ENCODE results near the gene CBARP. TPM values are rescaled to one million over a fixed set of nuclear protein-coding genes. Genes with fewer than 3 reads are reported as not detected.

Gene CBARP
- total RNA-seq, 1 donor from 2014 or later: 5.3 TPM

DNA sequence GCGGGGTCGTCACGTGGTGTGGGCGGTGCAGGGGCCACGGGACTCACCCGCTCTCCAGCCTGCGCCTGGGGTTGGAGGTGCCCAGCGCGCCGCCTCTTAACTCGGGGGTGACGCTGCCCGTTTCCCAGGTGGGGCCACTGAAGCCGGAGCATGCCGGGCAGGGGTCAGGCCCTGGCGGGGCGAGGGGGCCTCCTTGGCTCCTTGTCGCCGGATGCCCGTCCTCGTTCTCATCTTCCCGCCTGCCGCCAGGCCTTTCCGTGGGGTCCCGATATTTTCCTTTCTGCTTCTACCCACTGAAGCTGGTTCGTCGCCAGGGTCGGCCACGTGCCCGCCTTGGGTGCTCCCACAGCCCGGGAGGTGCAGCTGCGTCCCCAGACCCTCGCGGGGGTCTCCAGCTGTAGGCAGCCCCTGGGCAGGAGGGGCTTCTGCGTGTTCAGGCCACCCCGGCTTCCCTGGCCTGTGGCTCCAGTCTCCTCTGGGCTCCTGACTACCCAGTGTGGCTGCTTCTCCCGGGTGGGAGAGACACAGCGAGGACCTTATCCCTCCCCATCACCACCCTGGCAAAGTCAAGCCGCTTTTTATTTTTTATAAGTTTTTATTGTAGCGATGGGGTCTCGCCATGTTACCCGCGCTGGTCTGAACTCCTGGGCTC is 38.3 kb upstream of the CBARP start:
- FAIRE-seq: no peak
- no peak for DNase-seq (ENCODE audit: low spot score in 2 of 2)

DNA sequence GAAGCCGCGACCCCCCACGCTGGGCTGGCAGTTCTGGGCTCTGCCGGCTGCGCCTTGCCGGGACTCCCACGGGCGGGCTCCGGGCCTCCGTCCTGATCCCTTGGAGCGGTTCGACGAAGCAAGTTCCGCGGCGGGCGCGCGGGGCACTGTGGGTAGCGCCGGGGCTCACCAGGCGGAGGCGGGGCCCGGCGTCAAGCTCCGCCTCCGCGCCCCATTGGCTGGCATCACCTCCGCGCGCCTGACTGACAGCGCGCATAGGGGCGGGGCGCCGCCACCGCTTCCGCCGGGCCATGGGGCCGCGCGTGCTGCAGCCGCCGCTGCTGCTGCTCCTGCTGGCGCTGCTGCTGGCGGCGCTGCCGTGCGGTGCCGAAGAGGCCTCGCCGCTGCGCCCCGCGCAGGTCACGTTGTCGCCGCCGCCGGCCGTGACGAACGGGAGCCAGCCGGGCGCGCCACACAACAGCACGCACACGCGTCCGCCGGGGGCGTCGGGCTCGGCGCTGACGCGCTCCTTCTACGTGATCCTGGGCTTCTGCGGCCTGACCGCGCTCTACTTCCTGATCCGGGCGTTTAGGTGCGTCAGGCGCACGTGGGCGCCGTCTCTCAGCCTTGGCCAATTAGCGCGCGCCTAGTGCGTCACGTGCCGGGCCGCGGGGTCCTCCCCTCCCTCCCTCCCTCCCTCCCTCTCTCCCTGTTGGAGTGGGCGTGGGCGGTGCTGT is 37.6 kb upstream of the CBARP start, which contains the start of gene FAM174C:
Gene FAM174C (plus strand): TSS at position 271 of the 716 bp plus-strand sequence. CDS start 20 bp downstream, at position 291.
- DNase-seq (ENCODE audit: low spot score in 2 of 2): peak; percentile 97 to 99
- no peak for FAIRE-seq

DNA sequence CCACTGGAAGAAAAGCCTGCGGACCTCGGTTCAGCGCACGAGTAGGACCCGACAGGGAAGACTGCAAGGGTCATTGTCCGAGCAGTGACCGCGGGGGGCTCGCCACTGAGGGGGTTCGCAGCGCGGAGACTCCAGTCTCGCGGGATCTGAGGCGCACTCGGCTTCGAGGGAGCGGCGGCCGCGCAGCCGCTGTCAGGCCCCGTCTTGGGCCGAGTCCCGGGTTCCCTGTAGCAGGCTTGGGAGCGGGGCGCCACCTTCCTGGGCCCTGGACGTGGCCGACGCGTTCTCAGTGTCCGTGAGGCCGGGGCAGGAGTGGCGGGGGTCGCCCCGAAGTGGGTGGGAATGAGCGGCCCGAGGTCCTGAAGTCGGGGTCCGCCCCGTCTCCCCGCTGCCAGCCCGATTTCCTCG is 37.1 kb upstream of the CBARP start:
- FAIRE-seq: no peak

DNA sequence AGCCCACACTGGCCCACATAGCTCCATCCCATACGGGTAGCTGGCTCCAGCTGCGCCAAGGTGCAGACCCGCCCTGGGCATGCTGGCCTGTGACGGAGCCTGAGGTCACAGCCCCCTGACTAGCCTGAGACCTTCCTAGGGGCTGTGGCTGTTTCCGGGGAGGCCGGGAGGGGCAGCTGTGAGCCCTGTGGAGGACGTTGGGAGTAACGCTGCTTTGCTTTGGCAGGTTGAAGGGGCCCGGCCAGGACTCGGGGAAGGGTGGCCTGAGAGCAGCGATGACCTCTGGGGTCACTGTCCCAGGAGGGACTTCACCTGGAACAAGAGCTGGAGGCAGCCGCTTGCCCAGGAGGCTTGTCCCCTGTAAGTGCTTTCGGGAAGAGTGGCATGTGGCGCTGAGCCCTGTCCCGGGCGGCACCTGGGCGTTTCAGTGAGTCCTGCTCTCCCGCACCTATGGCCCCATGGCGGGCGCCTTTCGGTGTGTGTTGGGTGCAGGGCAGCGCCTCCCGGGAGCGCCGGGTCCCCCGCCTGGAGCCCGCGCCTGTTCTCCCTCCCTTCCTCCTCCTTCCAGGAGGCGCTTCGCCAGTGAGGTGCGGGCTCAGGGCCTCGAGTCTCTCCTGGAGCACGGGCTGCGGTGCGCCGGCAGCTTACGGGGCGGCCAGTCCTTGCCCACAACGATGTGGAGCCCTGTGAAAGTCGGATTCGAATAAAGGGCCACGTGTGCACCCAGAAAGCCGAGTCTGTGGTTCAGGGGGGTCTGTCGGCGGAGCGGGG is 36.5 kb upstream of the CBARP start:
- no peak for DNase-seq (ENCODE audit: low spot score in 2 of 2)
- FAIRE-seq: no peak

More for the DNA sequence above, 37.1 kb upstream of the CBARP start:
- no peak for DNase-seq (ENCODE audit: low spot score in 2 of 2)

DNA sequence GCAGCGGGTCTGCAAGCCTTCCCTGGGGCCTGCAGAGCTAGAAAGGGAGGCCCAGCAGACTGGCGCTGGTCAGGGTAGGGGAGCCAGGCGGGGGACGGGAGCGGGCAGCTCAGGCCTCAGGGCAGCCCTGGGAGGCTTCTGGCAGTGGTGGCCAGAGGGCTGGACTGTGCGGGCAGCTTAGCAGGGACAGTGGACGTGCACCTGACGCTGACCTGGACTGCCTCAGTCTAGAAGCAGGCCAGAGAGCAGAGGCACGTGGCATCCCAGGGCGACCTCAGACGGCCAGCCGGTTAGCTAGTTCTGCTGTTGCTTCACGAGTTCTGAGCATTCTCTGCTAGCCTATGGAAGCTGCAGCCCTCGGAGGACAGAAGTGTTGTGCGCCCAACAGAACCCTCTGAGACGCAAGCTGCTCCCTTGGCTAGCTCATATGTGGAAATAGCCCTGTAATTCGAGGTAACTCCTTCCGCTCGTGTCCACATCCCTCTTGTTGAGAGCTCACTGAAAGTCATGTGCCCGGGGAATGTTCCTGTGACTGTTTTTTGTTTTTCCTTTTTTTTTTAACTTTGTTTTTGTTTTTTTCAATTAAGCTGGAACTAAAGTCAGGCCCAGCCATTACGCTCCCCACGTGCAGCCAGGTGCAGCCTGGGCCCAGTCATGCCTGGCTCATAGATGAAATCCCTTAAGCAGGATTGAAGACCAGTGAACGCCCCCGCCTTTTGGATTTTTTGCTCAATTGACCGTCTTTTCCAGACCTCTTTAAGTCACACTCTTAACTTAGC is 35.6 kb upstream of the CBARP start:
- FAIRE-seq (no peak), DNase-seq (ENCODE audit: low spot score in 2 of 2) (no peak)

DNA sequence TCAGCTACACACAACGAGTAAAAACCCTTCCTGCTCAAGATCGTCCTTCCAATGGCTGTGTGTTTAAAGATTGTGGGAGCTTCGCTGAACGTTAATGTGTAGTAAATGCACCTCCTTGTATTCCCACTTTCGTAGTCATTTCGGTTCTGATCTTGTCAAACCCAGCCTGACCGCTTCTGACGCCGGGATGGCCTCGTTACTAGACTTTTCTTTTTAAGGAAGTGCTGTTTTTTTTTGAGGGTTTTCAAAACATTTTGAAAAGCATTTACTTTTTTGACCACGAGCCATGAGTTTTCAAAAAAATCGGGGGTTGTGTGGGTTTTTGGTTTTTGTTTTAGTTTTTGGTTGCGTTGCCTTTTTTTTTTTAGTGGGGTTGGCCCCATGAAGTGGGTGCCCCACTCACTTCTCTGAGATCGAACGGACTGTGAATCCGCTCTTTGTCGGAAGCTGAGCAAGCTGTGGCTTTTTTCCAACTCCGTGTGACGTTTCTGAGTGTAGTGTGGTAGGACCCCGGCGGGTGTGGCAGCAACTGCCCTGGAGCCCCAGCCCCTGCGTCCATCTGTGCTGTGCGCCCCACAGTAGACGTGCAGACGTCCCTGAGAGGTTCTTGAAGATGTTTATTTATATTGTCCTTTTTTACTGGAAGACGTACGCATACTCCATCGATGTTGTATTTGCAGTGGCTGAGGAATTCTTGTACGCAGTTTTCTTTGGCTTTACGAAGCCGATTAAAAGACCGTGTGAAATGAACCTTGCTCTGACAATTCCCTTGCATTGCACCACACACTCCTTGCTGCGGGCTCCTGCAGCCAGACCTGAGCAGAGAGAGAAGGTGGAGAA is 34.8 kb upstream of the CBARP start:
- no peak for FAIRE-seq

DNA sequence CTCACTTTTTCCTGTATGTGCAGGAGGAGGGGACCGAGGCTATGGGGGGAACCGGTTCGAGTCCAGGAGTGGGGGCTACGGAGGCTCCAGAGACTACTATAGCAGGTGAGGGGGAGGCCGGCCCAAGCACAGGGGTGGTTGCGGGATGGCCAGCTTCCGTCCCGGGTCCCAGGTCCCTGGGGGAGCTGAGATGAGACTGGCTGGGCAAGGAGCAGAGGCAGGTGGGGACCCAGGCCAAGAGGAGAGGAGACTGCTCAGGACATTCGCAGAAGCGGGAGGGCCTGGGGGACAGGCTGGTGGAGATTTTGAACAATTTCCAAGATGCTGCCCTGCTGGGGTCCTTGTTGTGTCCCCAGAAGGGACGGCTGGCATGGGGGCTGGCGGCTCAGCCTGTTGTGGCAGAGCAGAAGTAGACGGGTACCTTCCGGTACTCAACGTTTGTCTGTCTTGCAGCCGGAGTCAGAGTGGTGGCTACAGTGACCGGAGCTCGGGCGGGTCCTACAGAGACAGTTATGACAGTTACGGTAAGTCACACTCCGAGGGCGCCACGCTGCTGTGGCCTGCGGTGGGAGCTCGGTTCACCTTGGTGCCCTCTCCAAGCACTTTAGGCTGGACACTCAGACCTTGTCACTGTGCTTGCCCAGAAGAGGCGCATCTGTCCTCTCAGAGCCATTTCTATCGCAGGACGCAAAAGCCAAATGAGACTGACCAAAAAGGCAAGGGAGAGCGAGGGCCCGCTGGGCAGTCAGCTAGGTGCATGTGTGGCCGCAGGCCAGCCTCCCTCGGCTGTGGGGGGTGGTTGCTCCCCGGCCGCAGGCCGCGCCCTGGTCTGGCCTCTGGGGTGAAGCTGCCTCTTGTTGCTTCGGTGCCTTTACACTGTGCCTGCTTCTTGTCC is 34.0 kb upstream of the CBARP start:
- no peak for FAIRE-seq
- DNase-seq (ENCODE audit: low spot score in 2 of 2): no peak

More for the DNA sequence above, 34.8 kb upstream of the CBARP start:
- DNase-seq (ENCODE audit: low spot score in 2 of 2): no peak

DNA sequence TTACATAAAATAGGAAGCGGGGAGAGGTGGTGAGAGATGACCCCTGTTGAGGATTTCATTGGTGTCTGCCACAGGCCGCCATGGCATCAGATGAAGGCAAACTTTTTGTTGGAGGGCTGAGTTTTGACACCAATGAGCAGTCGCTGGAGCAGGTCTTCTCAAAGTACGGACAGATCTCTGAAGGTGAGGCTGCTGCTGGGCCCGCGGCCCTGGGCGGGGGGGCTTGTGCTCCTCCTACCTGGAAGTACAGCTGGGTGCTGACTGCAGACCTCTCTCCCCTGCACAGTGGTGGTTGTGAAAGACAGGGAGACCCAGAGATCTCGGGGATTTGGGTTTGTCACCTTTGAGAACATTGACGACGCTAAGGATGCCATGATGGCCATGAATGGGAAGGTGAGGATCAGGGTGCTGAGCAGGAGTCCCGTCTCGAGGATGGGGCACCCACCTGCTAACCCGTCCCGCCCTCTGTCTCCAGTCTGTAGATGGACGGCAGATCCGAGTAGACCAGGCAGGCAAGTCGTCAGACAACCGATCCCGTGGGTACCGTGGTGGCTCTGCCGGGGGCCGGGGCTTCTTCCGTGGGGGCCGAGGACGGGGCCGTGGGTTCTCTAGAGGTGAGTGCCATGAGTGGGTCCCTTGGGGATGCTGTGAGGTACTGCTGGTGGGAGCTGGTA is 33.2 kb upstream of the CBARP start:
- FAIRE-seq: no peak
- no peak for DNase-seq (ENCODE audit: low spot score in 2 of 2)

DNA sequence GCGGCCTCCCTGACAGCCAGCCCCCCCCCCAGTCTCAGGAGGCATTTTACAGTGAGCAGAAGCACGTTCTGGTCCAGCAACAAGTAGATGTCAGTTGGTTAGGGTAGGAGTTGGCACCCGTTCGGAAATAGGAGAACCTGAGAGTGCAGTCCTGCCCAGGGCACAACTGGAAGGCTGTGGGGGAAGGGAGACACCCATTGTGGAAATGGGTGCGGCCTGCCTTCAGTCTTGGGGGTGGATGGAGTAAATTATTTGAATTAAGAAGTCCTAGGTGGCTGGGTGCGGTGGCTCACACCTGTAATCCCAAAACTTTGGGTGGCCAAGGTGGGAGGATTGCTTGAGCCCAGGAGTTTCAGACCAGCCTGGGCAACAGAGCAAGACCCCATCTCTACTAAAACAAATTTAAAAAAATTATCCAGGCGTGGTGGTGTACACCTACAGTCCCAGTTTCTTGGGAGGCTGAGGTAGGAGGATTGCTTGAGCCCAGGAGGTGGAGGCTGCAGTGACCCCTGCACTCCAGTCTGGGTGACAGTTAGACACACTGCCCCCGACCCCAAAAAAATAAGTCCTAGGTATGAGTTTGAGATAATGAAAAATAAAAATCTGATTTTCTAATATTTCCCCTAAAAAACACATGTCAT is 32.5 kb upstream of the CBARP start:
- no peak for FAIRE-seq
- DNase-seq (ENCODE audit: low spot score in 2 of 2): no peak

DNA sequence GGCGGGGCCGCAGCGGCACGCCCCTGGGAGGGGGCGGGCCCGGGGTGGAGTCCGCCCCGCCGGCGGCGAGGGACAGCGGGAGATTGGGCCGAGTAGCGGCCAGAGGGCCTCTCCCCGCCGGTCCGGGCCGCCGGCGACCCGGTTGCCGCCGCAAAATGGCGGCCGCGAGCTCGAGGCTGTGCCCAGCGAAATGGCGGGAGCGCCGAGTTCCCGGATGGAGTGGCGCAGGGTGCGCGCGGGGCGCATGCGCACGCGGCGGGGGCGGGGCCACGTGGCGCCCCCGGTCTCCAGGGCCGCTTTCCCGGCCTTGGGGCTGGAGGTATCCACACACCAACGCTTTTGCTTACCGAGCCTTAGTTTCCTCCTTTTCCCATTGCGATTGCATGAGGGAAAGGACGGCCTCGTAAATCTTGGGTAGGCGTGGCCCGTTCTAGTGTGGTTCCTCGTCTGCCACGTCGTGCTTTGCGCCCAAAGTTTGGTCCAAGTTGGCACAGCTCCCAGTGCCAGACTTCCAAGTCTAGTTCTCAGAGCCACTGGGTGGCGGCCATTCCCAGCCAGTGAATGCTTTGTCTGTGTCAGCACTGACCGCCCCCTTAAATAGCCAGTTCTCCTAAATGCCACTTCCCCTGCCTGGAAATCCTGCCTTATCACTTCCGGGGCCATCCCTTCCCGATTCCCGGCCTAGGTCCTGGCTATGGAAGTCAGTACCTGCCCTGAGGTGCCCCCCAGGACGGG is 31.8 kb upstream of the CBARP start:
- FAIRE-seq (no peak), DNase-seq (ENCODE audit: low spot score in 2 of 2) (peak; percentile 78 to 88)

DNA sequence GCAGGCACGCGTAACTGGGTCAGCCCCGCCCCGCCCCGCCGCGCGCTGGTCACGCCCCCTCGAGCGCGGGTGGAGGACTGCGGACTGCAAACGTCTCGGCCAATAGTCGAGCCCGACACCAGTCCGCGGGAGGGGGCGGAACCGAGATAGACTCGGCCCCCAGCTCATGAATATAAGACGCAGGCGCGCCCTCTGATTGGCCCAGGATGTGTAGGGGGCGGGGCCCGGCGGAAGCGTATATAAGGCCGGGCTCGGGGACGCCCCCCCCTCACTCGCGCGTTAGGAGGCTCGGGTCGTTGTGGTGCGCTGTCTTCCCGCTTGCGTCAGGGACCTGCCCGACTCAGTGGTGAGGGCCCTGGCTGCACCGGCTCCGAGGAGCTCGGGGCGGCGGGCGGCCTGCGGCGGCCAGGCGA is 31.3 kb upstream of the CBARP start, which contains the start of gene CIRBP:
Gene CIRBP (plus strand): TSS at position 268 of the 413 bp plus-strand sequence. CDS start 1,602 bp downstream, outside the sequence.
- DNase-seq (ENCODE audit: low spot score in 2 of 2) (peak; percentile 99 to 100), FAIRE-seq (peak; percentile 80)

DNA sequence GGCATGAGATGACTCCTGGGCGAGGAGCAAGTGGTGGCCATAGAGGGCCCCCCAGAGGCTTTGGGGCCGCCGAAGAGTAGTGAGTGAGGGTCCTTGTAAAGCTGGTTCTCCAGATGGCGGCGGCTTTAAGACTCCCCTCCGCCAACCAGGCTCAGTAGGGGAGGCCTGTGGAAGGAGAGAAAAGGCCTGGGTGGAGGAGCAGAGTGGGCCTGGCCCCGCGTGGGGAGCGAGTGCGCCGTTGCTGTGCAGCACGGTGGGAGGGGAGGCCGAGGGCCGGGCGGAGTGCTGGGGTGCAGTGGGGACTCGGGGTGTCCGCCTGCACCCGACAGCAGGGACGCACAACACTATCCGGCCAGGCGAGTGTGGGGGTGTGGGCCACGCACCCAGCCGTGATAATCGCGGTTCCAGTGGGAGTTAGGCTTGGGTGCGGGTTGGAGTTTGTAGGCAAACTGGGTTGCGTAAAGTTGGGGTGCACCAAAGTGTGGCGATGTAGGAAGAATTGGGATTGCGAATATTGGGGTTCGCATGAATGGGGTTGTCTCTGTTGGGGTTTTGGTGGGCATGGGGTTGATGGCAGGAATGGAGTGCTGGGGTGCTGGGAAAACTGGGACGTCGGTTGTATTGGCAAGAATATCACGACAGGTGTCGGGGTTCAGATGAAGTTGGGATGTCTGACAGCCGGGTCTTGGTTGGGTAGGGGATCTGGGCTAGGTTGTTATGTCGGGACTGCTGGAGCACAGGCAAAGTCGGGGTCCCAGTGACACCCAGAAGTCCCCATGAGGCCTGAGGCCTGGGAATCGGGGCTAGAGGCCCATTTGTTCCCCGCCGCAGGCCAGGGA is 30.6 kb upstream of the CBARP start:
- FAIRE-seq (no peak), DNase-seq (ENCODE audit: low spot score in 2 of 2) (no peak)

DNA sequence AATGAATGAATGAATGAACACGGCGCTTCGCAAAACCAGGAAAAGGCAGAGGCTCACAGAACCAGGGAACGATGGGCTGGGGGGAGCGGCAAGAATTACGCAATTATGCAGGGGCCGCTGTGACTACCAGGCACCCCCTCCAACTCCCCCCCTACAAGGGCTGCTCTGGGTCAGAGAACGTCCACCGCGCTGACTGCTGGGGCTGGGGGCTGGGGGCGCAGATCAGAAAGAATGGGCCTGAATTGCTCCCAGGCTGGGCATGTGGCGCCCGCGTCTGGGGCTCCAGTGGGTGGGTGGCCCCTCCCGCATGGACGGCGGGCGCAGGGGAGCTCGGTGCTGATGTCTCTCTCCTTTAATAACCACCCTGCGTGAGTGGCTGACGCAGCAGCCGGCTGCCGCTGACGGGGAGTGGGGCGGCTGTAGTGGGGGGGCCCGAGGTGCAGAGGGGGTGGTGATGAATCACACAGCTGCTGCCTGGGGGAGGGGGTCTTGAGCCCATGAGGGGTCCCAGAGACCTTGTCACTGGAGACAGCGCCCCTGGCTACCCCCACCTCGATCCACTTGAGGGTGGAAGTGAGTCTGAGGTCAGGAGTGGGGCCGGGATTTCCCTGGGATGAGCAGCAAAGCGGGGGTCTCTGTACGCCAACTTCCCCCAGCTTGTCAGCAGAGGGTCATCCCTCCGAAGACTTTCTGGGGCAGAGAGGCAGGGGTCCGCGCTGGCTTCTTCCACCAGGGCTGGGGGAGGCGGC is 29.8 kb upstream of the CBARP start:
- no peak for DNase-seq (ENCODE audit: low spot score in 2 of 2)
- FAIRE-seq: no peak

DNA sequence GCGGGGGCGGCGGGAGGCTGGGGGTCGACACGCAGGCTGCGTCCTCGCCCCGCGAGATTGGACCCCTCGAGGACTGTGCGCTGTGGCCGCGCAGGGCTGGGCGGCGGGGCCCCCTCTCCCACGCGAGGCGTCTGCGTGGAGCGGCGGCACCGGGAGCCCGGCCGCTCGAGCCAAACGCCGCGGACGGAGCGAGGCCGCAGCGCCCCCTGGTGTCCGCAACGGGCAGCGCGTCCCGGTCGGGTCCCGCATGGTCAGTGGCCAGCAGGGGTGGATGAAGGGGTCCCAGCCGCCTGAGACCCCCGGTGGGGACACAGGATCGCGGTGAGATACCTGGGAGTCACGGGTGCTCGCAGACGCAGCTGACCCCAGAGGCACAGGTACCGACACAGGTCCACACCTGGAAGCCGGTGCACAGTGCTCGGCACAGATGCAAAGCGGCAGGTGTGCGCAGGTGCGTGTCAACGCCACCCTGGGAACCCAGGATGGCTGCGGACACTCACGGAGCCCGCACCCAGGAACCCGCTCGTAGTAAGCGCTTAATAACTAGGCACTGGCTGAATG is 29.2 kb upstream of the CBARP start:
- FAIRE-seq (no peak), DNase-seq (ENCODE audit: low spot score in 2 of 2) (peak; percentile 75 to 88)

Measured in frontal cortex (tissue), 4 donors.